K562 (cell line): Measurements from ENCODE around the gene ZSCAN2. TPM values are rescaled to one million over a fixed set of nuclear protein-coding genes. Genes with fewer than 3 reads are reported as not detected.
A peak's percentile ranks its signal among the peaks of the same experiment; 100 is the strongest.

ENCODE experiments used
- BHLHE40 ChIP-seq: IDR thresholded peaks from 2 replicates; pipeline ENCODE4 v1.6.1; 2011; ENCODE audit warnings: low read length, improper control_type of control experiment
- CHD4 ChIP-seq: fragments of 200-600 bp; sonication (generic); IDR thresholded peaks from 3 replicates; pipeline ENCODE4 v1.6.1; 2012; ENCODE audit warnings: low read depth, mild to moderate bottlenecking, mixed read lengths, low read length, inconsistent platforms; ENCODE audit not compliant: insufficient read depth, insufficient replicate concordance, poor library complexity, severe bottlenecking
- DIDO1 ChIP-seq: fragments of 450-650 bp; IDR thresholded peaks from 2 replicates; pipeline ENCODE4 v1.6.1; 2016; ENCODE audit warnings: low read depth, missing biosample characterization, missing genetic modification characterization
- HDAC6 ChIP-seq: IDR thresholded peaks from 2 replicates; pipeline ENCODE4 v1.6.1; 2012; ENCODE audit warnings: low read depth, mild to moderate bottlenecking, control low read depth, inconsistent platforms, low read length, moderate library complexity
- KDM5B ChIP-seq: fragments of 200-600 bp; sonication (generic); IDR thresholded peaks from 2 replicates; pipeline ENCODE4 v1.6.1; 2012; ENCODE audit warnings: low read depth, mild to moderate bottlenecking, moderate library complexity, low read length, control low read depth, inconsistent platforms; ENCODE audit not compliant: insufficient replicate concordance
- NFE2 ChIP-seq: IDR thresholded peaks from 2 replicates; pipeline ENCODE4 v1.6.1; 2014; ENCODE audit warnings: antibody characterized with exemption, low read depth
- NR2F6 ChIP-seq: fragments of 450-650 bp; formaldehyde crosslinking; IDR thresholded peaks from 2 replicates; pipeline ENCODE4 v1.4.0; 2020; ENCODE audit warnings: mild to moderate bottlenecking
- SIN3B ChIP-seq: fragments of 450-650 bp; IDR thresholded peaks from 2 replicates; pipeline ENCODE4 v1.6.1; 2017; ENCODE audit warnings: low read depth, mild to moderate bottlenecking, moderate library complexity
- SMAD3 ChIP-seq: fragments of 450-650 bp; formaldehyde crosslinking; conservative IDR thresholded peaks from 2 replicates; pipeline ENCODE4 v1.4.0; 2020; ENCODE audit warnings: mild to moderate bottlenecking
- SNAPC5 ChIP-seq: fragments of 250-450 bp; sonication (Bioruptor Pico); IDR thresholded peaks from 2 replicates; pipeline ENCODE4 v1.8.0; 2021; ENCODE audit warnings: moderate library complexity, mild to moderate bottlenecking, inconsistent platforms
- ZBTB33 ChIP-seq: sonication (generic); formaldehyde crosslinking; IDR thresholded peaks from 2 replicates; pipeline ENCODE4 v1.8.1; 2023; ENCODE audit warnings: mild to moderate bottlenecking, missing genetic modification reagents
- ZMIZ1 ChIP-seq, 2 experiments: fragments of 150-350 bp in 1 of 2; IDR thresholded peaks; 2 replicates each; pipeline ENCODE4 v1.6.1; 2012 to 2016; ENCODE audit warnings: low read depth in 2 of 2, low read length in 2 of 2, mild to moderate bottlenecking in 1 of 2, moderate library complexity in 1 of 2
- ZNF592 ChIP-seq: fragments of 450-650 bp; IDR thresholded peaks from 2 replicates; pipeline ENCODE4 v1.6.1; 2017; ENCODE audit warnings: antibody characterized with exemption, mild to moderate bottlenecking
- ZNF707 ChIP-seq: fragments of 250-450 bp; sonication (Bioruptor Pico); conservative IDR thresholded peaks from 2 replicates; pipeline ENCODE4 v1.8.0; 2022; ENCODE audit warnings: inconsistent platforms, mild to moderate bottlenecking, moderate library complexity
- ZNF764 ChIP-seq: fragments of 250-450 bp; sonication (Bioruptor Pico); IDR thresholded peaks from 2 replicates; pipeline ENCODE4 v1.4.0; 2020; ENCODE audit warnings: low read depth, mild to moderate bottlenecking, moderate library complexity
- polyA plus RNA-seq, 8 experiments: library from polyadenylated mRNA; depleted of rRNA in 4 of 8; stranded (reverse) in 5 of 8; unstranded in 3 of 8; fragments of >200 nt; fragmentation: Nextera tagmentation in 2 of 8; fragmentation: Illumina TruSeq in 1 of 8; extraction: Ambion mirVana in 2 of 8; extraction: Trizol in 1 of 8; gene quantifications; 2 replicates each; pipeline versions ENCODE4 v1.2.1 to v1.2.3, GENCODE V29; 2011 to 2014; ENCODE audit warnings: inconsistent platforms in 1 of 8, missing spikeins in 1 of 8
- total RNA-seq, 7 experiments: library from RNA; depleted of rRNA in 6 of 7; stranded (reverse); fragments of >200 nt in 6 of 7; fragmentation: Illumina TruSeq in 2 of 7; extraction: Trizol in 2 of 7; gene quantifications; 2 replicates each; pipeline versions ENCODE4 v1.2.1 to v1.2.3, GENCODE V29; 2011 to 2021; ENCODE audit warnings: low replicate concordance in 1 of 7

ZSCAN2 gene
- total and polyA plus RNA-seq, 9 of the 15 experiments (the other 6 are each of a cell fraction or from before 2014, with no cell fraction given): 1.7 to 14.2 (median 6.6) TPM

- TF ChIP-seq BHLHE40: no peak
- peak; percentile 24; the same call in 1 of the 2 replicates for TF ChIP-seq HDAC6
- TF ChIP-seq SNAPC5 (CRISPR knock-in tag): no peak
- no peak for TF ChIP-seq ZNF764 (CRISPR knock-in tag)
- no peak for TF ChIP-seq CHD4
- TF ChIP-seq ZBTB33 (CRISPR knock-in tag): peak; percentile 23; the same call in 1 of the 2 replicates
- TF ChIP-seq NR2F6 (CRISPR knock-in tag): no peak
- no peak for TF ChIP-seq NFE2
- no peak for TF ChIP-seq ZMIZ1 (IDR thresholded peaks at IDR 0.05; ENCODE audit: low read depth in 2 of 2, low read length in 2 of 2)
- peak; percentile 68 for TF ChIP-seq KDM5B
- TF ChIP-seq DIDO1 (tag): no peak
- TF ChIP-seq SIN3B: no peak
- TF ChIP-seq SMAD3 (CRISPR knock-in tag): no peak
- 0 out of 2 replicates have a peak, but pooled peaks have one; percentile 50 for TF ChIP-seq ZNF592
- TF ChIP-seq ZNF707: no peak
These were observed 32.8 kb downstream of the ZSCAN2 start (continued) for GRCh38 chr15:84633311-84634227.
